Measurements from ENCODE around the gene SLC22A23.

DNA sequence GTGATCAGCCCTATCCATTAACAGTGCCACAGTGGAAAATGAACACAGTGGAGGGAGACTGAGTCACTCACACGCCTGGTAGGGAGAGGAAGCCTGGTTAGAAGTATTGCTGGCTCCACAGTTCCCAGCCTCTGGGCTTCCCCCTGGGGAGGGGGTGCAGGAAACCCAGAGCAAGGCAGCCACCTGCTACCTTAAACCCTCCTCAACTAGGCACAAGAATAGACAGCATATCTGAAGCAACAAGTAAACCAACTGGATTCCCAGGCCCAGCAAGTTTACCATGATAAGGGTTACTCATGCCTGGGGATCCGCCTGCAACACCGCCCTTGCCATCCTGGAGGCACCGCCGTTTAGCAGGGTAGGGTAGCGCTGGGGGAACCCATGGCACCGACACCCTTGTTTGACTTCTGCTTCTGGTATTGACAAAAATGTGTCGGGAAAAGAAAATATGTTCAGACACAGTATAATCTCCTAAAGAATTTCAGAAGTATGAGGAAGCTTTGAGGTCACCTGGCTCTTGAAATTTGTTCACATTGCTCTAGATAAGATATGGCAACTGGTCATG, 38.3 kb downstream of the SLC22A23 start:
- TF ChIP-seq POLR2A (IDR thresholded peaks at IDR 0.05), result no peak
- TF ChIP-seq, protein P1, sequence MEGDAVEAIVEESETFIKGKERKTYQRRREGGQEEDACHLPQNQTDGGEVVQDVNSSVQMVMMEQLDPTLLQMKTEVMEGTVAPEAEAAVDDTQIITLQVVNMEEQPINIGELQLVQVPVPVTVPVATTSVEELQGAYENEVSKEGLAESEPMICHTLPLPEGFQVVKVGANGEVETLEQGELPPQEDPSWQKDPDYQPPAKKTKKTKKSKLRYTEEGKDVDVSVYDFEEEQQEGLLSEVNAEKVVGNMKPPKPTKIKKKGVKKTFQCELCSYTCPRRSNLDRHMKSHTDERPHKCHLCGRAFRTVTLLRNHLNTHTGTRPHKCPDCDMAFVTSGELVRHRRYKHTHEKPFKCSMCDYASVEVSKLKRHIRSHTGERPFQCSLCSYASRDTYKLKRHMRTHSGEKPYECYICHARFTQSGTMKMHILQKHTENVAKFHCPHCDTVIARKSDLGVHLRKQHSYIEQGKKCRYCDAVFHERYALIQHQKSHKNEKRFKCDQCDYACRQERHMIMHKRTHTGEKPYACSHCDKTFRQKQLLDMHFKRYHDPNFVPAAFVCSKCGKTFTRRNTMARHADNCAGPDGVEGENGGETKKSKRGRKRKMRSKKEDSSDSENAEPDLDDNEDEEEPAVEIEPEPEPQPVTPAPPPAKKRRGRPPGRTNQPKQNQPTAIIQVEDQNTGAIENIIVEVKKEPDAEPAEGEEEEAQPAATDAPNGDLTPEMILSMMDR (IDR thresholded peaks at IDR 0.05 in 4 of 5, conservative IDR thresholded peaks at IDR 0.05 in 1 of 5), result no peak

Data from gastrocnemius medialis (tissue), 4 donors.